Esophagus muscularis mucosa (tissue), 3 donors: ENCODE measurements around the gene EEF2.
"Not testable (repeated sequence)": the region's sequence is repeated elsewhere in the genome, so short reads cannot be mapped to it uniquely, and the experiment has no call there.

Experiments used
- EP300 ChIP-seq: sonication (generic); formaldehyde crosslinking; IDR thresholded peaks from one replicate; pipeline ENCODE4 v1.6.1; 2017; ENCODE audit warnings: antibody characterized with exemption
- TF ChIP-seq, protein P1 (sequence below), 3 experiments: fragments of 200-600 bp in 2 of 3; fragments of 450-650 bp in 1 of 3; sonication (generic) in 2 of 3; IDR thresholded peaks; one replicate each; pipeline ENCODE4 v1.5.1; 2017 to 2019; ENCODE audit warnings: antibody characterized with exemption in 3 of 3, mild to moderate bottlenecking in 2 of 3, moderate library complexity in 1 of 3

DNA sequence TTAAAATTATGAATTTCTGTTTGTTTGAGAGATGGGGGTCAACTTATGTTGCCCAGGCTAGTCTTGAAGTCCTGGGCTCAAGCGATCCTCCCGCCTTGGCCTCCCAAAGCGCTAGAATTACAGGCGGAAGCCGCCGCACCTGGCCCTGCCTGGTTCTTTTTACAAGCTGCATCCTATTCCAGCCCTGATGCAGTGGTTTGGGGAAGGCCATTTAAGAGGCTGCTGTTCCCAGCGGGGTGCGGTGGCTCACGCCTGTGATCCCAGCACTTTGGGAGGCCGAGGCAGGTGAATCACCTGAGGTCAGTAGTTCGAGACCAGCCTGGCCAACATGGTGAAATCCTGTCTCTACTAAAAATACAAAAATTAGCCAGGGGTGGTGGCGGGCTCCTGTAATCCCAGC is 17.3 kb downstream of the EEF2 start:
- not testable (repeated sequence) for TF ChIP-seq EP300
- TF ChIP-seq, protein P1, sequence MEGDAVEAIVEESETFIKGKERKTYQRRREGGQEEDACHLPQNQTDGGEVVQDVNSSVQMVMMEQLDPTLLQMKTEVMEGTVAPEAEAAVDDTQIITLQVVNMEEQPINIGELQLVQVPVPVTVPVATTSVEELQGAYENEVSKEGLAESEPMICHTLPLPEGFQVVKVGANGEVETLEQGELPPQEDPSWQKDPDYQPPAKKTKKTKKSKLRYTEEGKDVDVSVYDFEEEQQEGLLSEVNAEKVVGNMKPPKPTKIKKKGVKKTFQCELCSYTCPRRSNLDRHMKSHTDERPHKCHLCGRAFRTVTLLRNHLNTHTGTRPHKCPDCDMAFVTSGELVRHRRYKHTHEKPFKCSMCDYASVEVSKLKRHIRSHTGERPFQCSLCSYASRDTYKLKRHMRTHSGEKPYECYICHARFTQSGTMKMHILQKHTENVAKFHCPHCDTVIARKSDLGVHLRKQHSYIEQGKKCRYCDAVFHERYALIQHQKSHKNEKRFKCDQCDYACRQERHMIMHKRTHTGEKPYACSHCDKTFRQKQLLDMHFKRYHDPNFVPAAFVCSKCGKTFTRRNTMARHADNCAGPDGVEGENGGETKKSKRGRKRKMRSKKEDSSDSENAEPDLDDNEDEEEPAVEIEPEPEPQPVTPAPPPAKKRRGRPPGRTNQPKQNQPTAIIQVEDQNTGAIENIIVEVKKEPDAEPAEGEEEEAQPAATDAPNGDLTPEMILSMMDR (IDR thresholded peaks at IDR 0.05), result not testable (repeated sequence)
